Breast epithelium (tissue), 3 donors: Measurements from ENCODE around the gene UNC13B.

ENCODE experiments used
- POLR2A ChIP-seq: fragments of 450-650 bp; IDR thresholded peaks from one replicate; pipeline ENCODE4 v1.6.1; 2016; ENCODE audit warnings: antibody characterized with exemption, mild to moderate bottlenecking, moderate library complexity
- TF ChIP-seq, protein P1 (sequence below), 3 donors: fragments of 450-650 bp; IDR thresholded peaks; one replicate each; pipeline ENCODE4 v1.5.1; 2016 to 2017; ENCODE audit warnings: antibody characterized with exemption in 3 of 3, mild to moderate bottlenecking in 3 of 3, moderate library complexity in 3 of 3

DNA sequence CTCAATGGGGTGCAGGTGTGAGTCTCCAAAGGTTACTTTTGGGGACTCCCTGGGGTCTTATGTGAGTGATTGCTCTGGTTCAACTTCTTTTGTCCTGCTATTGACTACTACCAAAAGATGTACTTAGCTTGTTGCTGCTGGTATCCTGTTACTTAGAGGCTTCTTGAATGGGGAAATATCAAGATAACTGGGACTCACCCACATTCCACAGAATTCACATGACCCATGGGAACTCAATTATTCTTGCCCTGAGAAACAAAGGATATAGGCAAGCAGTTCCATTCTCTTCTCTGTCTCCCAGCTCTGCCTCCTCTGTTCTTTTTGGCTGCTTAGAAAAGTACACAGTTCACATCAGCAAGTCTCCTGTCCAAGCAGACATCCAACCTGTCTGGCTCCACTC lies 105.9 kb downstream of the UNC13B start:
- TF ChIP-seq, protein P1, sequence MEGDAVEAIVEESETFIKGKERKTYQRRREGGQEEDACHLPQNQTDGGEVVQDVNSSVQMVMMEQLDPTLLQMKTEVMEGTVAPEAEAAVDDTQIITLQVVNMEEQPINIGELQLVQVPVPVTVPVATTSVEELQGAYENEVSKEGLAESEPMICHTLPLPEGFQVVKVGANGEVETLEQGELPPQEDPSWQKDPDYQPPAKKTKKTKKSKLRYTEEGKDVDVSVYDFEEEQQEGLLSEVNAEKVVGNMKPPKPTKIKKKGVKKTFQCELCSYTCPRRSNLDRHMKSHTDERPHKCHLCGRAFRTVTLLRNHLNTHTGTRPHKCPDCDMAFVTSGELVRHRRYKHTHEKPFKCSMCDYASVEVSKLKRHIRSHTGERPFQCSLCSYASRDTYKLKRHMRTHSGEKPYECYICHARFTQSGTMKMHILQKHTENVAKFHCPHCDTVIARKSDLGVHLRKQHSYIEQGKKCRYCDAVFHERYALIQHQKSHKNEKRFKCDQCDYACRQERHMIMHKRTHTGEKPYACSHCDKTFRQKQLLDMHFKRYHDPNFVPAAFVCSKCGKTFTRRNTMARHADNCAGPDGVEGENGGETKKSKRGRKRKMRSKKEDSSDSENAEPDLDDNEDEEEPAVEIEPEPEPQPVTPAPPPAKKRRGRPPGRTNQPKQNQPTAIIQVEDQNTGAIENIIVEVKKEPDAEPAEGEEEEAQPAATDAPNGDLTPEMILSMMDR (IDR thresholded peaks at IDR 0.05): no peak
- no peak for TF ChIP-seq POLR2A
